ENCODE data around the gene MAN2A2.
A peak's percentile ranks its signal among the peaks of the same experiment; 100 is the strongest.
"Not testable (repeated sequence)": the region's sequence is repeated elsewhere in the genome, so short reads cannot be mapped to it uniquely, and the experiment has no call there.

MAN2A2 gene

DNA sequence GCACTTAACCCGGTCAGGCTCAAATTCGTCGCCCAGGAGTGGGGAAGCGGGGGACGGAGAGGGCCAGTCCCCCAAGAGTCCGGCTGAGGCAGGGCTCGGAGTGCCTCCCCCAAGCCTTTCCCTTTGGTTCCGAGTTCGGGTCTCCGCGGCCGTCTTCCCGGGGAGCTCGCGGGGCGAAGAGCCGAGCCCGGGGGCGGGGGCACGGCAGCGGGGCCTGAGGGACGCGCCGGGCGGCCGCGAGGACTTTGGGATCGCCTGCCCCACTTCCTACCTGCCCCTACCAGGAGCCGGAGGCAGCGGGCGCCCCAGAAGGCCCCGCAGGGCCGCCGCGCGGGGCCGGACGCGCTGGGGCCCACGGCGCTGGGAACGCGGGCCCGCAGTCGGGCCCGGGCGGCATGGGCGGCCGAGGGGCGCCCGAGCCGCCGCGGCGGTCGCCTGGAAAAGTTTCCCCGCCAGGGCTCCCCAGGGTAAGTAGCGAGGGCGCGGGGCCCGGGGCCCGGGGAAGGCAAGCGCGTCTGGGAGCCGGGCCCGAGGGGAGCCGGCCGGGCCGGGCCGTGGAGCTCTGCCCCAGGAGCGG lies 31.9 kb upstream of the MAN2A2 start:
- DNase-seq (ENCODE audit: low read depth in 2 of 3, low spot score in 1 of 3): no peak

DNA sequence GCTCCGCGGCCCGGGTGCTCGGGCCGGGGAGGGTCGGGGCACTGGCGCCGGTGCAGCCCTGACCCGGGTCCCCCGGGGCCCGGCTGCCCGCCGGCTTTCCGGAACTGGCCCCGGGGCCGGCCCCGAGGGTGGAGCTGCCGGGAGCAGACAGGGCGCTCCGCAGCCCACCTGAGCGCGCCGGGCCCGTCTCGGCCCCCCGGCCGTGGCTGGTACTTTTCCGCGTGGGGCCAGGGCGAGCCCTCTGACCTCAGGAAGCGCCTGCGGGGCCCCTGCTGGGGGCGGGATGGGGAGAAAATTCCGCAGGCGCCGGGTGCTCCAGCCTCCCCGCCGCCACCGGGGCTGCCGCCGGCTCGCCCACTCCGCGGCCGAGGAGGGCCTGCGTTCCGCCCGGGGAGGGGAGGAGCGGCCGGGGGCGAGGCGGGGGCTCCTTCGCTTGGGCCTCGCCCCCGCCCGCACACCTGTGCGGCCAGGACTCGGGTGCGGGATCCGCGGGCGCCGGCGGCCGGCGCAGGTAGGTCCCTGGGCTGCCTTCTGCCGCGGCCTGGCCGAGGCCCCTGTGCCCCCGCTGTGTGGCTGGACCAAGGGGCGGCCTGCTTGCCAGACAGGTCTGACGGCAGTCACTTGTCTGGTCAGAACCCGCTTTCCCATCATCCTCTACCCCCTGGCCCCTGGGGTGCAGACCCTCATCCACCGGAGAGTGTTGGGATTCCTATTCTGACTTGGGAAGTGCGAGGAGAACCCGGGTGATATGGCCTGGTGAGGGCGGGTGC lies 31.2 kb upstream of the MAN2A2 start:
- DNase-seq (ENCODE audit: low read depth in 2 of 3, low spot score in 1 of 3): no peak

DNA sequence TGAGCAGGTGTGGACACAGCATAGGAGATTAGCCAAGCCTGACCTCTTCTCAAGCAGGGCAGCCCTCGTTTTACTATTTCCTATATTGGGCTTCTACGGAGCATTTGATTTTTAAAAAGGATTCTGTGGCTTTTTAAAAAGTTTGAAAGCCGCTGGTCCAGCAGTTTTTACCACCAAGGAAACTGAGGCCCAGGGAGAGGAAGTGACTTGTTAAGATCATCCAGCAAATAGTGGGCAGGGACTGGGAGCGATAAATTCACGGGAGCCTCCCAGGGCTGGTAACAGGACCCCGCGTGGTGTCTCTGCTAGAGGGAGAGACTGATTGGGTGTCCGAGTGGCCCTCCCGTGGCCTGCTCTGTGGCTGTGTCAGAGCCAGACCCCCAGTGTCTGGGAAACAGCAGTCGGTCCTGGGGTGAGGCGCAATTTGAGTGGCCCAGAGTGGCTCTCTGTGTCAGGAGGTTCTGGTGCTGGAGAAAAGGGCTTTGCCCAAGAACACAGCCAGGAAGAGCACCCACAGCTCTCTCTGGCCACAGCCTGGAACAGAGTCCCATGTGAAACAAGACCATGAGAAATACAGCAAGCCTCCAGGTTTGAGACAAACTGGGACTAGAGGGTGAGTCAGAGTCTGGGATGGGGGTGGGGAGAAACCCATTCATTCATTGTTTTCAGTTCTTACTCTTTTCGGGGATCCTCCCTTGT lies 30.5 kb upstream of the MAN2A2 start:
- peak in 1 of 3 donors; percentile 58 for DNase-seq (ENCODE audit: low read depth in 2 of 3, low spot score in 1 of 3)

DNA sequence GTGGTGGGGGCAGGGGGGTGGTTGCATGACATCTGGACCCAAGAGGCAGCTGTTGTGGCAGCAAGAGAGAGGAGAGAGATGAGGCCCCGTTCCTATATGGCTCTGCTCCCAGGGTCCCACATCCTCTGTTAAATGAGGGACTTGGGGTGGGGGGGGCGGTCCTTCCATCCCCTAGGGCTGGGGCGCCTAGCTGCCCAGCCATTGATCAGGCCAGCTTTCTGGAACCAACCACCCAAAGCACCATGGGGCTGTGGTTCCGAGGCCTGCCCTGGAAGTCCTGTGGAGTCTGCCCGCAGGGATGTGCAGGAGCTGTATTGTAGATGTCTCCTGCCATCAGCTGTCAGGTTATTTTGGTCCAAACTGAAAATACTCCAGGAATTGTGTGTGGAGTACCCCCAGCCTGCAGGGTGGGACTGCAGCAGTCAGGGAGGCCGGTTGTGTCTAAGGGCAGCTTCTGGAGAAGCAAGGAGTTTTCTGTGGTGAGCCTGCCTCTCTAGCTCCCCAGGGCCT lies 29.6 kb upstream of the MAN2A2 start:
- no peak for DNase-seq (ENCODE audit: low read depth in 2 of 3, low spot score in 1 of 3)

DNA sequence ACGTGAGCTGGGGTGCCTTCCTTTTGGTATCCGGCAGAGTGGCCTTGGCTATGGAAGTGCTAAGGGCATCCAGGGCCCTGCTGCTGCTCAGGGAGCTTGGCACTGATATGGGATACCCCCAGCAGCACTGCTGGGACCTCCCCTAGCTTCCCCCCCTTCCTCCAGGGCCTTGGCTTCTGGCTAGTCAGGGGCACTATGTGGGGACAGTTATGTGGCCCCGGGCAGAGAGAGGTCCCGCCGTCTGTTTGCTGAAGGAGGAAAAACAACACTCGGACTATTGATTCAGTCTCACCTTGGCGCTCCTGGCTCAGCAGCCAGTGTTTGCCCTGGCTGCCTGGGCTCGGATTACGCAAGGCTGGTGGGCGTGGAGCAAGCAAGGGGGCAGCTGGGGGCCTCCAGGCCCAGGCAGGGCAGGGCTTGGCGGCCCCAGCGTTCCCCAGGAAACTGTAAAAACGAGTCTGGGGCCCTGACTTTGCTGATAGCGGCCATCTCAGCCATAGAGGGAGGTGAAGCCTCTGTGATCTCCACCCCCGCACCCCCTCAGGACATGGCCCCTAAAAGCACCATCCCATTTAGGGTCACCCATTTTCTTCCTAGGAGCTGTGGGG lies 29.0 kb upstream of the MAN2A2 start:
- DNase-seq (ENCODE audit: low read depth in 2 of 3, low spot score in 1 of 3): no peak

DNA sequence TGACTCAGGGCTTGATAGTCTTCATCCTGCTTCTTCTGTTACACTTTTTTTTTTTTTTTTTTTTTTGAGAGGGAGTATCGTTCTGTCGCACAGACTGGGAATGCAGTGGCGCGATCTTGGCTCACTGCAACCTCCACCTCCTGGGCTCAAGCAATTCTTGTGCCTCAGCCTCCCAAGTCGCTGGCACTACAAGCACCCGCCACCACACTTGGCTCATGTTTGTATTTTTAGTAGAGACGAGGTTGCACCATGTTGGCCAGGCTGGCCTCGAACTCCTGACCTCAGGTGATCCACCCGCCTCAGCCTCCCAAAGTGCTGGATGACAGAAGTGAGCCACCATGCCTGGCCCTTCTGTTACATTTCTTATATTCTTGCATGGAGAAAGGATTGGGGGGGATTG lies 28.1 kb upstream of the MAN2A2 start:
- DNase-seq (ENCODE audit: low read depth in 2 of 3, low spot score in 1 of 3): not testable (repeated sequence)

DNA sequence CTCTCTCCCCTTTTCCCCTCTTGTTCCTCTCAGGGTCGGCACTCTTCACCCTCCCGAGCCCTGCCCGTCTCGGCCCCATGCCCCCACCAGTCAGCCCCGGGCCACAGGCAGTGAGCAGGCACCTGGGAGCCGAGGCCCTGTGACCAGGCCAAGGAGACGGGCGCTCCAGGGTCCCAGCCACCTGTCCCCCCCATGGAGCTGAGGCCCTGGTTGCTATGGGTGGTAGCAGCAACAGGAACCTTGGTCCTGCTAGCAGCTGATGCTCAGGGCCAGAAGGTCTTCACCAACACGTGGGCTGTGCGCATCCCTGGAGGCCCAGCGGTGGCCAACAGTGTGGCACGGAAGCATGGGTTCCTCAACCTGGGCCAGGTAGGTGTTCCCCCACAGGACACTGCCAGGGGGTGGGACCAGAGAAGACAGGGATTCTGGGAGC lies 27.5 kb upstream of the MAN2A2 start:
- no peak for DNase-seq (ENCODE audit: low read depth in 2 of 3, low spot score in 1 of 3)

DNA sequence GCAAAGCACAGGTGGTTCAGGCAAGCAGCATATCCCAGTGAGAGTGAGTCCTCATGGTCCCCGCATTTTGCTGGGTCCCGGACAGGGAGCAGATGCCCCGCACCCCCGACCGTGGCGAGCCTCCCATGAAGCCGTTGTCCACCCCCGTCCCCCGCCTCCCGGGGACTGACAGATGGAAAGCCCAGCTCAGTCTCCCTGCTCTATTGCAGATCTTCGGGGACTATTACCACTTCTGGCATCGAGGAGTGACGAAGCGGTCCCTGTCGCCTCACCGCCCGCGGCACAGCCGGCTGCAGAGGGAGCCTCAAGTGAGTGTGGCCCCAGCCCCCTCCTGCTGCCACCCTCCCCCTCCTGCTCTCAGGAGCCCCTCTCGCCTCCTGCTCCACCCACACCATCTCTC lies 27.1 kb upstream of the MAN2A2 start:
- DNase-seq (ENCODE audit: low read depth in 2 of 3, low spot score in 1 of 3): no peak

DNA sequence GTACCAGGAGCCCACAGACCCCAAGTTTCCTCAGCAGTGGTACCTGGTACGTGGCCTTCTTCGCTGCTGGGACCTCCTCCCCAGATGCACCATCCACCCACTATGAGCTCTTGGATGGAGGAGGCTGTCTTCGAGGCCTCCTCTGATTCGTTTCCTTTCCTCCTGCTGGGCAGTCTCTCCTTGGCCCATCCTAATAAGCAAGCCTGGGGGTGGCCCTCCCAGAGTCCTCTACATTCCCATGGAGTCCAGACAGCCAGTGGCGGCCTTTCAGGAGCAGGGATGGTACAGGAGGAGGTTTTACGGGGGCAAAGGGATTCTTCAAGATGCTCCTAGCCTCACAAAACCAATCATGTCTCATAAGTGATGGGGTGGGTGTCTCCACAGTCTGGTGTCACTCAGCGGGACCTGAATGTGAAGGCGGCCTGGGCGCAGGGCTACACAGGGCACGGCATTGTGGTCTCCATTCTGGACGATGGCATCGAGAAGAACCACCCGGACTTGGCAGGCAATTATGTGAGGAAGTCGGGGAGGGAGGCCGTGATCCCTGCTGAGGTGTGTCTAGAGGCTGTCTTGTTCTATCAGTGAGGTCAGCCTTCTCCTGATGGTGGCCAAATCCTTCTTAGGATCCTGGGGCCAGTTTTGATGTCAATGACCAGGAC lies 26.5 kb upstream of the MAN2A2 start:
- no peak for DNase-seq (ENCODE audit: low read depth in 2 of 3, low spot score in 1 of 3)

DNA sequence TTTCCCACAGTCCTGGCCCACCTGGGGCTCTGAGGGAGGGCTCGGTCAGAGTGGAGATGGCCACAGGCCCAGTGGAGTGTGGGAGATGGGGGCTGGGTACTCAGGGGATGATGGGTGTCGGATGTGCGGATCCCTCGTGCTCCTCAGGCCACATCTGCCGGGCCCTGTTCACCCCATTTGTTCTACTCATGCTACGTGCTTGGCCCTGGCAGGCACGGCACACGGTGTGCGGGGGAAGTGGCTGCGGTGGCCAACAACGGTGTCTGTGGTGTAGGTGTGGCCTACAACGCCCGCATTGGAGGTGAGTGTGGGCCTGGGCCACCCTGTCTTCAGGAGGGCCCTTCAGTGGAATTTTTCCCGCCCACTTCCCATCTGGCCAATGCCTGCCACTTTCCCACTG lies 25.8 kb upstream of the MAN2A2 start:
- no peak for DNase-seq (ENCODE audit: low read depth in 2 of 3, low spot score in 1 of 3)

DNA sequence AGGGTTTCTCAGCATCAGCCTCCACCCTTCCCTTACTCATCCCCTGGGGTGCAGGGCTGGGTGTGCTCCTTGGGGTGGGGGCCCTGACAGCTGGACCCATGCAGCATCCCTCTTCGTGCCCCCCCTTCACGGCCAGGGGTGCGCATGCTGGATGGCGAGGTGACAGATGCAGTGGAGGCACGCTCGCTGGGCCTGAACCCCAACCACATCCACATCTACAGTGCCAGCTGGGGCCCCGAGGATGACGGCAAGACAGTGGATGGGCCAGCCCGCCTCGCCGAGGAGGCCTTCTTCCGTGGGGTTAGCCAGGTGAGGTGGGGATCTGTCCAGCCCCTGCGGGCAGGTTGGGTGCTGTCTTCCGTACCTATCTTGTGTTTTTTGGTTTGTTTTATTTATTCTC lies 25.1 kb upstream of the MAN2A2 start:
- no peak for DNase-seq (ENCODE audit: low read depth in 2 of 3, low spot score in 1 of 3)

DNA sequence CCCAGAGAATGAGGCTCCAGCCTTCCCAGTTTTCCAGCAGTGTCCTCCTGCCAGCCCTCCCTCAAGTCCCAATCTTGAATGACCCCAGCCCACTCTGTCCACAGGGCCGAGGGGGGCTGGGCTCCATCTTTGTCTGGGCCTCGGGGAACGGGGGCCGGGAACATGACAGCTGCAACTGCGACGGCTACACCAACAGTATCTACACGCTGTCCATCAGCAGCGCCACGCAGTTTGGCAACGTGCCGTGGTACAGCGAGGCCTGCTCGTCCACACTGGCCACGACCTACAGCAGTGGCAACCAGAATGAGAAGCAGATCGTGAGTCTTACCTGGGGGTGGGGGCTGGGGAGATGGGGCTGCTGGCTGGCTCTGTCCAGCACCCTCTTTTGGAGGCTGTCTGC lies 24.4 kb upstream of the MAN2A2 start:
- DNase-seq (ENCODE audit: low read depth in 2 of 3, low spot score in 1 of 3): no peak

DNA sequence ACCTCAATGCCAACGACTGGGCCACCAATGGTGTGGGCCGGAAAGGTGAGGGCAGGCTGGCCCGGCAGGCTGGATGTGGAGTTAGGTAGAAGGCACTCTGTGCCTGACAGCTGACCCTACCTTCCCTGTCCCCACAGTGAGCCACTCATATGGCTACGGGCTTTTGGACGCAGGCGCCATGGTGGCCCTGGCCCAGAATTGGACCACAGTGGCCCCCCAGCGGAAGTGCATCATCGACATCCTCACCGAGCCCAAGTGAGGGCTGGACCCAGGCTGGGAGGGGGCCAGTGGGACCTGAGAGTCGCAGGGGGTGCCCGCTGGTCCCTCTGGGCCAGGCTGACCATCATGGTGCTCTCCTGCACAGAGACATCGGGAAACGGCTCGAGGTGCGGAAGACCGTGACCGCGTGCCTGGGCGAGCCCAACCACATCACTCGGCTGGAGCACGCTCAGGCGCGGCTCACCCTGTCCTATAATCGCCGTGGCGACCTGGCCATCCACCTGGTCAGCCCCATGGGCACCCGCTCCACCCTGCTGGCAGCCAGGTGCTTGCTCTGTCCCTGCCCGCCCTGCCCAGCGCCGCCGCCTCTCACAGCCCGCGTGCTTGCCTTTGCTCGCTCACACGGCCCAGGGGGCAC lies 23.3 kb upstream of the MAN2A2 start:
- no peak for DNase-seq (ENCODE audit: low read depth in 2 of 3, low spot score in 1 of 3)

DNA sequence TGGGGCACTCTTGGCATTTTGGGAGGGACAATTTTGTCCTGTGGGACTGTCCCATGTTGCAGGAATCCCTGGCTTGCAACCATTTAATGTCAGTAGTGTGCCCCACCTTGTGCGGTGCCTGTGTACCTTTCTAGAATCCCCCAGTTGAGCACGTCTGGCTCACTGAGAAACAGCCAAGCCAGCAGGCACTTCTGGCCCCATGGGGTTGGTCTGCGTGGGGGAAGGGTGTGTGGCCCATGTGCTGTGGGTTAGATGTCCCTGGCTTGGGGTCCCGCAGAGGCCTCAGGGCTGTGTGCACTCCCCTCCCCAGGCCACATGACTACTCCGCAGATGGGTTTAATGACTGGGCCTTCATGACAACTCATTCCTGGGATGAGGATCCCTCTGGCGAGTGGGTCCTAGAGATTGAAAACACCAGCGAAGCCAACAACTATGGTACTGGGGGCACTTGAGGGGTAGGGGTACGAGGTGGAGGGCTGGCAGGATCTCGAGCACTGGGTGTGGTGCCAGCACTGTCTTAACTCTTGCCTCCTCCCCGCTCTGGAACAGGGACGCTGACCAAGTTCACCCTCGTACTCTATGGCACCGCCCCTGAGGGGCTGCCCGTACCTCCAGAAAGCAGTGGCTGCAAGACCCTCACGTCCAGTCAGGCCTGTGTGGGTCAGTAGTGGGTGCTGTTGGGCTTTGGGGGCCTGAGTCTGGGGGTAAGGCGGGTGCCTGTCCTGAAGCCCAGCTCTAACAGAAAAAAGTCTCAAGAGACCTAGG lies 22.5 kb upstream of the MAN2A2 start:
- no peak for DNase-seq (ENCODE audit: low read depth in 2 of 3, low spot score in 1 of 3)

DNA sequence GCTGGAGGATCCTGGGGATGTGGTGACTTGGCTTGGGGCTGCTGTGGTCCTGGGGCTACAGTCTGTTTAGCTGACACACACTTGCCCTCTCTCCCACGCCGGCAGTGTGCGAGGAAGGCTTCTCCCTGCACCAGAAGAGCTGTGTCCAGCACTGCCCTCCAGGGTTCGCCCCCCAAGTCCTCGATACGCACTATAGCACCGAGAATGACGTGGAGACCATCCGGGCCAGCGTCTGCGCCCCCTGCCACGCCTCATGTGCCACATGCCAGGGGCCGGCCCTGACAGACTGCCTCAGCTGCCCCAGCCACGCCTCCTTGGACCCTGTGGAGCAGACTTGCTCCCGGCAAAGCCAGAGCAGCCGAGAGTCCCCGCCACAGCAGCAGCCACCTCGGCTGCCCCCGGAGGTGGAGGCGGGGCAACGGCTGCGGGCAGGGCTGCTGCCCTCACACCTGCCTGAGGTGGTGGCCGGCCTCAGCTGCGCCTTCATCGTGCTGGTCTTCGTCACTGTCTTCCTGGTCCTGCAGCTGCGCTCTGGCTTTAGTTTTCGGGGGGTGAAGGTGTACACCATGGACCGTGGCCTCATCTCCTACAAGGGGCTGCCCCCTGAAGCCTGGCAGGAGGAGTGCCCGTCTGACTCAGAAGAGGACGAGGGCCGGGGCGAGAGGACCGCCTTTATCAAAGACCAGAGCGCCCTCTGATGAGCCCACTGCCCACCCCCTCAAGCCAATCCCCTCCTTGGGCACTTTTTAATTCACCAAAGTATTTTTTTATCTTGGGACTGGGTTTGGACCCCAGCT lies 21.7 kb upstream of the MAN2A2 start:
- no peak for DNase-seq (ENCODE audit: low read depth in 2 of 3, low spot score in 1 of 3)

DNA sequence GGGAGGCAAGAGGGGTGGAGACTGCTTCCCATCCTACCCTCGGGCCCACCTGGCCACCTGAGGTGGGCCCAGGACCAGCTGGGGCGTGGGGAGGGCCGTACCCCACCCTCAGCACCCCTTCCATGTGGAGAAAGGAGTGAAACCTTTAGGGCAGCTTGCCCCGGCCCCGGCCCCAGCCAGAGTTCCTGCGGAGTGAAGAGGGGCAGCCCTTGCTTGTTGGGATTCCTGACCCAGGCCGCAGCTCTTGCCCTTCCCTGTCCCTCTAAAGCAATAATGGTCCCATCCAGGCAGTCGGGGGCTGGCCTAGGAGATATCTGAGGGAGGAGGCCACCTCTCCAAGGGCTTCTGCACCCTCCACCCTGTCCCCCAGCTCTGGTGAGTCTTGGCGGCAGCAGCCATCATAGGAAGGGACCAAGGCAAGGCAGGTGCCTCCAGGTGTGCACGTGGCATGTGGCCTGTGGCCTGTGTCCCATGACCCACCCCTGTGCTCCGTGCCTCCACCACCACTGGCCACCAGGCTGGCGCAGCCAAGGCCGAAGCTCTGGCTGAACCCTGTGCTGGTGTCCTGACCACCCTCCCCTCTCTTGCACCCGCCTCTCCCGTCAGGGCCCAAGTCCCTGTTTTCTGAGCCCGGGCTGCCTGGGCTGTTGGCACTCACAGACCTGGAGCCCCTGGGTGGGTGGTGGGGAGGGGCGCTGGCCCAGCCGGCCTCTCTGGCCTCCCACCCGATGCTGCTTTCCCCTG lies 21.0 kb upstream of the MAN2A2 start:
- no peak for DNase-seq (ENCODE audit: low read depth in 2 of 3, low spot score in 1 of 3)

DNA sequence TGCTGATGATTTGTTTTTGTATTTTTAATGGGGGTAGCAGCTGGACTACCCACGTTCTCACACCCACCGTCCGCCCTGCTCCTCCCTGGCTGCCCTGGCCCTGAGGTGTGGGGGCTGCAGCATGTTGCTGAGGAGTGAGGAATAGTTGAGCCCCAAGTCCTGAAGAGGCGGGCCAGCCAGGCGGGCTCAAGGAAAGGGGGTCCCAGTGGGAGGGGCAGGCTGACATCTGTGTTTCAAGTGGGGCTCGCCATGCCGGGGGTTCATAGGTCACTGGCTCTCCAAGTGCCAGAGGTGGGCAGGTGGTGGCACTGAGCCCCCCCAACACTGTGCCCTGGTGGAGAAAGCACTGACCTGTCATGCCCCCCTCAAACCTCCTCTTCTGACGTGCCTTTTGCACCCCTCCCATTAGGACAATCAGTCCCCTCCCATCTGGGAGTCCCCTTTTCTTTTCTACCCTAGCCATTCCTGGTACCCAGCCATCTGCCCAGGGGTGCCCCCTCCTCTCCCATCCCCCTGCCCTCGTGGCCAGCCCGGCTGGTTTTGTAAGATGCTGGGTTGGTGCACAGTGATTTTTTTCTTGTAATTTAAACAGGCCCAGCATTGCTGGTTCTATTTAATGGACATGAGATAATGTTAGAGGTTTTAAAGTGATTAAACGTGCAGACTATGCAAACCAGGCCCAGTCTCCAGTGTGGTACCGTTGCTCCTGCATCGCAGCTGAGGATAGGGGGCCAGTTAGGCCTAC lies 20.1 kb upstream of the MAN2A2 start:
- DNase-seq (ENCODE audit: low read depth in 2 of 3, low spot score in 1 of 3): no peak

DNA sequence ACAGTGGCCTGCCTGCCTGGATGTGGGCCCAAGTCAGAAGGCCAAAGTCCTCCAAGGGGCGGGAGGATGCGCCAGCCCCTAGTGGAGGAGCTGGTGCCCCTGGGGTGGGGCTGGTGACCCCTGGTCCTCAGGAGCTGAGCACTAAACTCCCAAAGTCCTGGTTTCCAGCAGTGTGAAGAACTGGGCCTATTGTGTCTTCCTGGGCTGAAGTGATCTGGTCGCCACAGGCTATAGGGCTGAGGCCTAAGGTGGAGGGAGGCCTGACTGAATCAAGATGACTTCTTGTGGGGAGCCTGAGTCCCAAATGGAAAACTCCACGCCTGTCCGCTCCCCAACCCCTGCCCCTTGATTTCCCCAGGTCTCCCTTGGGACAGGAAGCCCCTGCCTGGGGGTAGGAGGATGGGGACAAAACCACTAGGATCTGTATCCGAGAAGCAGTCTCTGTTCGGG lies 19.6 kb upstream of the MAN2A2 start:
- no peak for DNase-seq (ENCODE audit: low read depth in 2 of 3, low spot score in 1 of 3)
